GM21390 (cell line): ENCODE measurements around the gene RNF144A.

Experiments
- ATAC-seq: cut with Tn5 transposase; IDR thresholded peaks from one replicate; pipeline ENCODE4 v1.9.1; 2021; ENCODE audit not compliant: unreplicated experiment

The RNF144A gene

GRCh38 chr2:7020059-7020458 lies 102.8 kb downstream of the RNF144A start:
- no peak for ATAC-seq

DNA sequence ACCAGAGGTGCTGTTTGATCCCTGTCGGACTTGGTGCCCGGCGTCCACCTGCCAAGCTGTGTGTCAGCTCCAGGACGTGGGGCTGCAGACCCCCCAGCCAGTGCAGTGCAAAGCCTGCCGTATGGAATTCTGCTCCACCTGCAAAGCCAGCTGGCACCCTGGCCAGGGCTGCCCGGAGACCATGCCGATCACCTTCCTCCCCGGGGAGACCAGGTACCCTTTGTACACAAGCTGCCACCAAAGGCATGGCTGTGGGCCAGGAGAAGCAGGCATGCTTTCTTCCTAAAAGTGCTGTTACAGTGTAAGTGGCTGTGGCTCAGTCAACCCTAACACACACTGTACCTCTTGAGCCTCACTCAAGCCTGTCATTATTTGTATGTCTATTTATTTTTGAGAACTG lies 103.3 kb downstream of the RNF144A start:
- no peak for ATAC-seq

- no peak for ATAC-seq
Observed at GRCh38 chr2:7020939-7021470, 103.8 kb downstream of the RNF144A start.

DNA sequence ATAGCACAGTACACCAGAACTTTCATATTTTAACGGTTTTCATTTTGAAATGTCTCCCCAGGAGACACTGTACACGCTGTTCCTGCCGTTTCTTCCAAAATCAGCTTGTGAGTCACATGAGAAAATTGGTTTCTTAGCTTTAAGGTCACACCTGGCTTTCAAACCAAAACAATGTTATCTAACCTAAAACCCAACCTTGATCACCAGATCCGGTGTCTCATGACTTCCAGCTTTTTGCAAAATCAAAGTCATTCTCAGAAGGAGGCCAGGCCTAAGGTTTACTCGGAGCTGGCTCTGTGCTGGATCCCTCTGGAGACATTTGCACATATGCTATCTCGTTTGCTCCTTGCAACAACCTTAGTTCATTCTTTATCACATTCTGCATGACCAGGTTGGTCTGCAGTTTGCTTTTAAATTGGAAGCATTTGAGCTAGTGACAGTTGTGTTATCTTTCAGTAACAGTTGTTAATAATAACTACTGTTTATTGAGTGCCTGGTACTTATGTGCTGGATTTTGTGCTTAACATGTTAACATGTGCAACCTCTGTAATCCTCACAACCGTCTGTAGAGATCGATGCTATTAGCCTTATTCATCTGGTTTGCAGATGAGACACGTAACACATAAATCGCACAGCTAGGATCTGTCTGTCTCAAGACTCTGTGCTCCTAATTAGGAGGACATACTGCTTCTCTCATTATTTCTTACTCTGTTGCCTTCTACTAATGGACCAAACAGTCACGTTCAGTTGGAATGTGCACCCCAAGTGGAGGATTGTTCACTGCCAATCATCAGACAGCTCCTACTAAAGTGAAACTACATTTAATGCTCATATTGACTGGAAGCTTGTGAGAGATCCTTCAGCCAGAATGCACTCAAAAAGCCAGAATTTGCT lies 105.5 kb downstream of the RNF144A start:
- ATAC-seq: no peak

GRCh38 chr2:7023542-7023941 lies 106.3 kb downstream of the RNF144A start:
- no peak for ATAC-seq

- no peak for ATAC-seq
Observed at GRCh38 chr2:7024261-7024660, 107.0 kb downstream of the RNF144A start.

DNA sequence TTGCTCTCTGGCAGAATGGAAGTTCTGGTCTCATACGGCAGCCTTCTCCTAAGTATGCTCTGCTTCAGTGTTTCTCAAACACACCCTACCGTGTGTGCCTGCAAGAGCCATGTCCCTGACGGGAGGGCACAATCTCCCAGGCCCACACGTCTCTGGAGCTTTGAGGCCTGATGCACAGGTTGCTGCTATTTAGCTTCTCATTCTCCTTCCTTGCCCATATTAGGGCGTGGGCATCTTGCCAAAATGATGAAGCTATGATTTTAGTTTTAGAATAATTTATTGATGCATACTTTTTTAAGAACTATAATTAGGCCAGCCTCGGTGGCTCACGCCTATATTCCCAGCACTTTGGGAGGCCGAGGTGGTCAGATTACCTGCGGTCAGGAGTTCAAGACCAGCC lies 107.9 kb downstream of the RNF144A start:
- no peak for ATAC-seq

DNA sequence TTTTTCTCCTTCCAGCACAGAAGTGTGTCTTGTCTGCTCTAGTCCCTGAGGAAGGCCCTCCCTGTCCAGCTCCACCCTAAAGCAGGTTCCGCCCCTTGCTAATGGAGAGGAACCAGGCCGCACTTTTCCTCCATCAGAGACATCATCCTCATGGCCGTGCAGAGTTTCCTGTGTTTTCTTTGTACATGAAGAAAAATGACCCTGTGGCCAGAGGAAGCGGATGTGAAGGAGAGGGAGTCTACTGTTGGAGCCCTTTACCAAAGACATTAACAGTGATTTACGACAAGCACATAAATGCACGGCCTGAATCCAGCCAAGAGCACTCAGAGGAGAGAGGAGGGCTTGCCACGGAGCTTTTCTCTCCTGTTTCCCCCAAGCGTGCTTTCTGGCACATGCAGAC lies 109.5 kb downstream of the RNF144A start:
- no peak for ATAC-seq

- no peak for ATAC-seq
Observed at GRCh38 chr2:7027411-7027810, 110.2 kb downstream of the RNF144A start.

GRCh38 chr2:7027956-7028655 lies 110.9 kb downstream of the RNF144A start:
- no peak for ATAC-seq

DNA sequence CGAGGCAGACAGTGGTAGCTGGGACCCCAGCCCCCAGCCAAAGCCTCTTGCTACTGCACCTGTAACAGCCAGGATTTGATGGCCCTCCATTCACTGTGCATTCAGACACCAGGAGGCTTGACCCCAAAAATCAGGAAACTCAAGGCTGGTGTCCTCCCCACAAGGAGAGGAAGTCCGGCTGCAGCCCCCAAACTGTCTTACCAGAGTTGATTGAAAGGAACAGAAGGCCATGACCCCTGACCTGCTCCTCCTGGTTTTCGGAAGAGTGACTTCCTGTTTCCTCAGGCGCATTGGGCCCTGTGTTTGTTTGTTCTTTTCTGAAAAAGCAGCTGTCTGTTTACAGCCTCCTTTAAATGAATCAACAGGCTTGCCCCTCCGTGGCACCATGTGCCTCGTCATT lies 111.6 kb downstream of the RNF144A start:
- no peak for ATAC-seq

DNA sequence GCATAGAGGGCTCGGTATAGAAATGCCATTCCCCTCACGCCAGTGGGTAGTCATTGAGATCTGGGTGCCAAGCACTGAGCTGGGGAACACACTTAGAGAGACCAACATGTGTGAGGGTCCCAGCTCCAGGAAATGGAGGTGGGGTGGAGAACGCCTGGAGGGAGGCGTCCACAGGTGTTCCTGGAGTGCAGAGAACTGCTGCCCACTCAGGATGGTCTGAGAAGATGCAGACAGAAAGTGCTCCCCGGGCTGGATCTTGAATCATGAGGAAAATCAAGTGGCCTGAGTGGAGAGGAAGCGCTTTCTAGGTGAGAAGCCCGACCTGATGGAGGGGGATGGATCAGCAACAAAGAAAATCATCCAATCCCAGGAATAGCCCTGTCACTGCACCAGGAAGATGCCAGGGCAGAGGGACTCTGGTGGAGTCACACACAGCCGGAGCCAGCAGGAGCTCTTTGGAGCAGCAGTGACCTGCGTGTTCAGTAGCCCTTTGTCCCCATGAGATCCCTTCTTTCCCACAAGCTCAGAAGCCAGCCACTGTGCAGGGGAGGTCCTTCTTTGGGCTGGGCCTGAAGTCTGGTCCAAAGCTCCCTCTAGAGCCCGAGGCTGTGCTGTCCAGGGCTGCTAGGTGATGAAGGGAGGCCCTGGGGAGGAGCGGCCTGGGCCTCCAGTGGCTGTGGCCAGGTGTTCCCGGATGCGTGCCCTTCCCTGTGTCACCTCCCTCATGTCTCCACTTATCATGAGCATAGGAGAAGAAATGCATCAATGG lies 112.3 kb downstream of the RNF144A start:
- ATAC-seq: no peak

DNA sequence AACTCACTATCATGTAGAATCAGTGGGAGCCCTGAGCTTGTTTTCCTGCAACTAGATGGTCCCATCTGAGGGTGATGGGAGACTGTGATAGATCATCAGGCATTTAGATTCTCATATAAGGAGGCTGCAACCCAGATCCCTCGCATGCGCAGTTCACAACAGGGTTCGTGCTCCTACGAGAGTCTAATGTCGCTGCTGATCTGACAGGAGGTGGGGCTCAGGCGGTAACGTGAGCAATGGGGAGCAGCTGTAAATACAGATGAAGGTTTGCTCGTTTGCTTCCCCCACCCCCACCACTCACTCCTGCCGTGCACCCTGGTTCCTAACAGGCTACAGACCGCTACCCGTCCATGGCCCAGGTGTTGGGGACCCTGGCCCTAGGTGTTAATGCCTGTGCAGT lies 113.6 kb downstream of the RNF144A start:
- no peak for ATAC-seq

DNA sequence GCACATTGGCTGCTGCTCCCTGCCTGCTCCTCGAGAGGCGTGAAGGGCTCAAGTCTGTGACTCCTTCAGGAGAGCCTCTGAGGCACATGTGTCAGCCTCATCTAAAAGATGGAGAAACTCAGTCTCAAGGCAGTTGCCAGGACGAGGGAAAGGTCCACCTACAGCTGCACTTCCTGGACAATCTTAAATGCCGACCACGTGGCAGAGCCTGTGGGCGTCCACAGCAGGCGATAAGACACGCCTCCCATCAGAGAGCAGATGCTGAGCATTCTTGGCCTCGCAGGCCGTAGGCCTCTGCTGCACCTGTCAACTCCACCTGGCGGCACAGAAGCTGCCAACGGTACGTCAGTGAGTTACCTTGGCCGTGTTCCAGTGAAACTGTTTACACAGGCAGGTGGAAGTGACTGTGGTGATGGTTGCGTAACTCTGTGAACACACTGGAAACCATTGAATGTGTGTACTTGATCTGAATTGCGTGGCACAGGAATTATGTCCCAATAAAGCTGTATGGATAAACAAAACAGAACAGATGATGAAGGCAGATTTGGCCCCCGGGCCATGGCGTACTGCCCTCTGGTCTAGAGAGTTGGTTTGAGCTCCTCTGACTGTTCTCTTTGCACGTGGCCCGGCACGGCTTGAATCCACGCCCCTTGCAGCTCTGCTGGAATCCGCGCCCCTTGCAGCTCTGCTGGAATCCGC lies 114.5 kb downstream of the RNF144A start:
- ATAC-seq: no peak

- no peak for ATAC-seq
Observed at GRCh38 chr2:7032371-7032770, 115.2 kb downstream of the RNF144A start.

GRCh38 chr2:7033136-7033960 lies 116.1 kb downstream of the RNF144A start:
- no peak for ATAC-seq

DNA sequence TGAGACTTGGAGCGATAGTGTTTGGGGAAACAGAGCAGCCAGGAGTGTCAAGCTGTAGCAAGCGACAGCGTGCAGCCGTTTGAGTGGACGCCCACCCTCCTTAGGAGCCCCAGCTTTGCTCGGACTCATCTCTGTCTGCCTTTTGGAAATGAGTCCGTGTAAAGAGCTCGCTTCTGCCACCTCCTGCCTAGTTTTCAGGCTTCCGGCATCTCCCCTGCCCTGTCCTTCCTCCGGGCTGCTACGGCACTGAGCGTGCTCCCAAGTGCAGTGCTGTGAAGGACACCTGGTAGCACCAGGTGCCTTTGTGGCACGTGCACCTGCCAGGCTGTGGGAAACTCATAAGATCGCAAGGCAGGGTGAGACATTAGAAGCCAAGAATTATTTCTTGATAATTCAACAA lies 117.1 kb downstream of the RNF144A start:
- no peak for ATAC-seq

DNA sequence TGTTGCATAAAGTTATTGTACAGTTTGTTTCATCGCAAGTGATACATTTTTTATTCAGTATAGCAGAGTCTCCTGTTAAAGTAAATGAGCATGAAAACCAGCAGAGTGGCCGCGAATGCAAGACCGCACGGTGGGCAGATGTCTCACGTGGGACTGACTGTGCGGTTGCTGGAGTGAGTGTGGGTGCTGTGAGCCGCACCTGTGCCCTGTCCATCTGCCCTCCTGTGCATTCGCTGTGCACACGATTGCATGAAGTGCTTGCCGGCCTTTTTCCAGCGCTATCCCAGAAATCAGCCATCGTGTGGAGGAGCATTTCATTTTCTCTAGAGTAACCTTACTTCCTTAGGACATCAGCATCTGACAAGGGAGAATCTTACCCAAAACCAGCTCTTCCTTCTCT lies 118.7 kb downstream of the RNF144A start:
- no peak for ATAC-seq

- ATAC-seq: peak; percentile 92
Observed at GRCh38 chr2:7037340-7038333, 120.4 kb downstream of the RNF144A start.
